WTC11 (cell line): ENCODE measurements around the gene IGFN1. TPM values are rescaled to one million over a fixed set of nuclear protein-coding genes. Genes with fewer than 3 reads are reported as not detected.

ENCODE experiments used
- ATAC-seq: fragments of 200-7000 bp; cut with Tn5 transposase; 2 replicates; pipeline ENCODE4 v1.10.0; 2021; ENCODE audit warnings: mild to moderate bottlenecking, moderate library complexity
- CTCF ChIA-PET: fragments of 300-600 bp; sonication (Branson Sonifier 250); formaldehyde crosslinking; loops from one replicate; lab custom pipeline; 2021; ENCODE audit warnings: antibody characterized with exemption; lab: Charles Lee
- POLR2A ChIA-PET: fragments of 350-600 bp; sonication (Branson Sonifier 250); formaldehyde crosslinking; loops from one replicate; lab custom pipeline; 2021; ENCODE audit warnings: antibody characterized with exemption; lab: Charles Lee
- DNase-seq: peaks from one replicate; pipeline ENCODE4 v3.0.0; 2021; ENCODE audit warnings: low spot score
- H3K27ac Mint-ChIP-seq: 2 replicates; pipeline ENCODE4 v1.8.0; 2021; ENCODE audit warnings: mixed read lengths
- H3K27me3 Mint-ChIP-seq: 2 replicates; pipeline ENCODE4 v1.8.0; 2021; ENCODE audit warnings: low read depth, mild to moderate bottlenecking, moderate library complexity, mixed read lengths
- H3K36me3 Mint-ChIP-seq: 2 replicates; pipeline ENCODE4 v1.8.0; 2021; ENCODE audit warnings: mixed read lengths
- H3K4me1 Mint-ChIP-seq: 2 replicates; pipeline ENCODE4 v1.8.0; 2022; ENCODE audit warnings: mixed read lengths
- H3K4me3 Mint-ChIP-seq: 2 replicates; pipeline ENCODE4 v1.8.0; 2021; ENCODE audit warnings: mild to moderate bottlenecking, moderate library complexity, mixed read lengths
- H3K9me3 Mint-ChIP-seq: 2 replicates; pipeline ENCODE4 v1.8.0; 2021; ENCODE audit warnings: mixed read lengths
- CREB1 ChIP-seq: sonication (generic); formaldehyde crosslinking; IDR thresholded peaks from 2 replicates; pipeline ENCODE4 v1.8.0; 2023; ENCODE audit warnings: mild to moderate bottlenecking, missing genetic modification reagents
- ERG ChIP-seq: fragments of 250-450 bp; sonication (Bioruptor Pico); IDR thresholded peaks from 2 replicates; pipeline ENCODE4 v1.8.0; 2021; ENCODE audit warnings: mild to moderate bottlenecking
- ETV6 ChIP-seq: sonication (generic); formaldehyde crosslinking; IDR thresholded peaks from 2 replicates; pipeline ENCODE4 v1.8.1; 2022; ENCODE audit warnings: mild to moderate bottlenecking, missing genetic modification reagents
- FOXP1 ChIP-seq: sonication (generic); formaldehyde crosslinking; IDR thresholded peaks from 2 replicates; pipeline ENCODE4 v1.8.0; 2022; ENCODE audit warnings: missing genetic modification reagents, mild to moderate bottlenecking, moderate library complexity, borderline replicate concordance
- JUN ChIP-seq: sonication (generic); formaldehyde crosslinking; IDR thresholded peaks from 2 replicates; pipeline ENCODE4 v1.8.0; 2023; ENCODE audit warnings: mild to moderate bottlenecking, missing genetic modification reagents
- MYBL2 ChIP-seq: sonication (generic); formaldehyde crosslinking; IDR thresholded peaks from 2 replicates; pipeline ENCODE4 v1.8.1; 2023; ENCODE audit warnings: mild to moderate bottlenecking, moderate library complexity, missing genetic modification reagents
- NR3C1 ChIP-seq: sonication (generic); formaldehyde crosslinking; conservative IDR thresholded peaks from 2 replicates; pipeline ENCODE4 v1.8.1; 2023; ENCODE audit warnings: low read depth, mild to moderate bottlenecking, missing genetic modification reagents
- OVOL2 ChIP-seq: fragments of 250-450 bp; sonication (Bioruptor Pico); IDR thresholded peaks from 2 replicates; pipeline ENCODE4 v1.9.0; 2021; ENCODE audit warnings: mild to moderate bottlenecking, borderline replicate concordance
- PRRX2 ChIP-seq: fragments of 250-450 bp; sonication (Bioruptor Pico); IDR thresholded peaks from 2 replicates; pipeline ENCODE4 v1.8.0; 2021; ENCODE audit warnings: mild to moderate bottlenecking
- TCF7 ChIP-seq: sonication (generic); formaldehyde crosslinking; IDR thresholded peaks from 2 replicates; pipeline ENCODE4 v1.8.0; 2022; ENCODE audit warnings: mild to moderate bottlenecking, low read depth, missing genetic modification reagents, moderate library complexity
- TEAD4 ChIP-seq: sonication (generic); formaldehyde crosslinking; IDR thresholded peaks from 2 replicates; pipeline ENCODE4 v1.8.0; 2022; ENCODE audit warnings: mild to moderate bottlenecking, missing genetic modification reagents
- ZBTB21 ChIP-seq: sonication (generic); formaldehyde crosslinking; IDR thresholded peaks from 2 replicates; pipeline ENCODE4 v1.8.1; 2023; ENCODE audit warnings: mild to moderate bottlenecking, missing genetic modification reagents, borderline replicate concordance
- ZNF281 ChIP-seq: sonication (generic); formaldehyde crosslinking; IDR thresholded peaks from 2 replicates; pipeline ENCODE4 v1.8.0; 2023; ENCODE audit warnings: mild to moderate bottlenecking, missing genetic modification reagents
- ZNF317 ChIP-seq: sonication (generic); formaldehyde crosslinking; IDR thresholded peaks from 2 replicates; pipeline ENCODE4 v1.8.1; 2023; ENCODE audit warnings: low read depth, mild to moderate bottlenecking, moderate library complexity, missing genetic modification reagents, borderline replicate concordance
- ZNF416 ChIP-seq: fragments of 250-450 bp; sonication (Bioruptor Pico); IDR thresholded peaks from 2 replicates; pipeline ENCODE4 v1.9.0; 2021; ENCODE audit warnings: mild to moderate bottlenecking, inconsistent platforms
- ZNF425 ChIP-seq: fragments of 250-450 bp; sonication (Bioruptor Pico); conservative IDR thresholded peaks from 2 replicates; pipeline ENCODE4 v1.9.0; 2021; ENCODE audit warnings: mild to moderate bottlenecking
- total RNA-seq: library from RNA; stranded (reverse); gene quantifications from 3 replicates; pipeline ENCODE4 v1.2.3, GENCODE V29; 2021
- TF ChIP-seq, protein P1 (sequence below): fragments of 250-450 bp; sonication (Bioruptor Pico); IDR thresholded peaks from 2 replicates; pipeline ENCODE4 v1.9.0; 2021; ENCODE audit warnings: mild to moderate bottlenecking, borderline replicate concordance
- TF ChIP-seq, protein P2 (sequence below): sonication (generic); formaldehyde crosslinking; IDR thresholded peaks from 2 replicates; pipeline ENCODE4 v1.8.0; 2022; ENCODE audit warnings: mild to moderate bottlenecking, missing genetic modification reagents
- TF ChIP-seq, protein P3 (sequence below): sonication (generic); formaldehyde crosslinking; IDR thresholded peaks from 2 replicates; pipeline ENCODE4 v1.8.1; 2022; ENCODE audit warnings: mild to moderate bottlenecking, moderate library complexity, missing genetic modification reagents

Gene IGFN1
- total RNA-seq, 1 experiment from 2014 or later = 0.11 TPM

DNA sequence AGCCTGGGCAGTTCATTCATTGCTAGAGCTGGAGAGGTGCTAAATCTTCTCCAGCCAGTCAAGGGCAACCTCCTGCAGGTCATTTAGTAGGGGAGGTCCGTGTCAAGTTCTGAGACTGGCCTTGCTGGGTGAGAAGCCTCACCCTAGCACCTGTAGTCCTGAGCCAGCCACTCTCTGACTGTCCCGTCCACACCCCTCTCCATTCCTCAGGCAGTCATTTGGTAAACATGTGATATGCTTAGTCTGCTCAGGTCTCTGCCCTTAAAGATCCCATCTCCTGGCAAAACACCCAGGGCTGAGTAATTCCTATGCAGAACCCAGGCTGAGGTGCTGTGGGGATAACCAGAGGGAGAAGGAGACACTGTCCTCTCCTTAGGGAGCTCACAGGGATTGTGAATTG, 13.7 kb upstream of the IGFN1 start (continued):
- TF ChIP-seq, protein P1, sequence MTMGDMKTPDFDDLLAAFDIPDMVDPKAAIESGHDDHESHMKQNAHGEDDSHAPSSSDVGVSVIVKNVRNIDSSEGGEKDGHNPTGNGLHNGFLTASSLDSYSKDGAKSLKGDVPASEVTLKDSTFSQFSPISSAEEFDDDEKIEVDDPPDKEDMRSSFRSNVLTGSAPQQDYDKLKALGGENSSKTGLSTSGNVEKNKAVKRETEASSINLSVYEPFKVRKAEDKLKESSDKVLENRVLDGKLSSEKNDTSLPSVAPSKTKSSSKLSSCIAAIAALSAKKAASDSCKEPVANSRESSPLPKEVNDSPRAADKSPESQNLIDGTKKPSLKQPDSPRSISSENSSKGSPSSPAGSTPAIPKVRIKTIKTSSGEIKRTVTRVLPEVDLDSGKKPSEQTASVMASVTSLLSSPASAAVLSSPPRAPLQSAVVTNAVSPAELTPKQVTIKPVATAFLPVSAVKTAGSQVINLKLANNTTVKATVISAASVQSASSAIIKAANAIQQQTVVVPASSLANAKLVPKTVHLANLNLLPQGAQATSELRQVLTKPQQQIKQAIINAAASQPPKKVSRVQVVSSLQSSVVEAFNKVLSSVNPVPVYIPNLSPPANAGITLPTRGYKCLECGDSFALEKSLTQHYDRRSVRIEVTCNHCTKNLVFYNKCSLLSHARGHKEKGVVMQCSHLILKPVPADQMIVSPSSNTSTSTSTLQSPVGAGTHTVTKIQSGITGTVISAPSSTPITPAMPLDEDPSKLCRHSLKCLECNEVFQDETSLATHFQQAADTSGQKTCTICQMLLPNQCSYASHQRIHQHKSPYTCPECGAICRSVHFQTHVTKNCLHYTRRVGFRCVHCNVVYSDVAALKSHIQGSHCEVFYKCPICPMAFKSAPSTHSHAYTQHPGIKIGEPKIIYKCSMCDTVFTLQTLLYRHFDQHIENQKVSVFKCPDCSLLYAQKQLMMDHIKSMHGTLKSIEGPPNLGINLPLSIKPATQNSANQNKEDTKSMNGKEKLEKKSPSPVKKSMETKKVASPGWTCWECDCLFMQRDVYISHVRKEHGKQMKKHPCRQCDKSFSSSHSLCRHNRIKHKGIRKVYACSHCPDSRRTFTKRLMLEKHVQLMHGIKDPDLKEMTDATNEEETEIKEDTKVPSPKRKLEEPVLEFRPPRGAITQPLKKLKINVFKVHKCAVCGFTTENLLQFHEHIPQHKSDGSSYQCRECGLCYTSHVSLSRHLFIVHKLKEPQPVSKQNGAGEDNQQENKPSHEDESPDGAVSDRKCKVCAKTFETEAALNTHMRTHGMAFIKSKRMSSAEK (CRISPR knock-in tag) = no peak
- TF ChIP-seq ZBTB21 (CRISPR knock-in tag) = no peak
- TF ChIP-seq TCF7 (CRISPR knock-in tag) = no peak

- ChIA-PET CTCF (no interaction called here), POLR2A (no interaction called here)
- TF ChIP-seq TEAD4 (no peak), ZNF425 (CRISPR knock-in tag) (no peak), ZNF281 (CRISPR knock-in tag) (no peak), OVOL2 (no peak), CREB1 (no peak), MYBL2 (CRISPR knock-in tag) (no peak), PRRX2 (CRISPR knock-in tag) (no peak), ETV6 (CRISPR knock-in tag) (no peak)
- TF ChIP-seq, protein P2, sequence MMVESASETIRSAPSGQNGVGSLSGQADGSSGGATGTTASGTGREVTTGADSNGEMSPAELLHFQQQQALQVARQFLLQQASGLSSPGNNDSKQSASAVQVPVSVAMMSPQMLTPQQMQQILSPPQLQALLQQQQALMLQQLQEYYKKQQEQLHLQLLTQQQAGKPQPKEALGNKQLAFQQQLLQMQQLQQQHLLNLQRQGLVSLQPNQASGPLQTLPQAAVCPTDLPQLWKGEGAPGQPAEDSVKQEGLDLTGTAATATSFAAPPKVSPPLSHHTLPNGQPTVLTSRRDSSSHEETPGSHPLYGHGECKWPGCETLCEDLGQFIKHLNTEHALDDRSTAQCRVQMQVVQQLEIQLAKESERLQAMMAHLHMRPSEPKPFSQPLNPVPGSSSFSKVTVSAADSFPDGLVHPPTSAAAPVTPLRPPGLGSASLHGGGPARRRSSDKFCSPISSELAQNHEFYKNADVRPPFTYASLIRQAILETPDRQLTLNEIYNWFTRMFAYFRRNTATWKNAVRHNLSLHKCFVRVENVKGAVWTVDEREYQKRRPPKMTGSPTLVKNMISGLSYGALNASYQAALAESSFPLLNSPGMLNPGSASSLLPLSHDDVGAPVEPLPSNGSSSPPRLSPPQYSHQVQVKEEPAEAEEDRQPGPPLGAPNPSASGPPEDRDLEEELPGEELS (CRISPR knock-in tag) = no peak
- Mint-ChIP-seq H3K36me3 (peaks cover 6% of the 10 kb centered on the region), H3K27me3 (peaks cover 14% of the 10 kb centered on the region), H3K9me3 (peaks cover 15% of the 10 kb centered on the region), H3K27ac (no peak overlapping the region), H3K4me3 (no peak overlapping the region), H3K4me1 (peaks cover 11% of the 10 kb centered on the region)
- ATAC-seq (no peak), DNase-seq (no peak)
These were observed 11.9 kb upstream of the IGFN1 start for GRCh38 chr1:201178718-201179117.

GRCh38 chr1:201180141-201180540, 10.5 kb upstream of the IGFN1 start:
- Mint-ChIP-seq H3K27me3 (peaks cover 14% of the 10 kb centered on the region), H3K36me3 (peaks cover 6% of the 10 kb centered on the region), H3K27ac (no peak overlapping the region), H3K4me1 (peaks cover 13% of the 10 kb centered on the region), H3K9me3 (peaks cover 15% of the 10 kb centered on the region), H3K4me3 (no peak overlapping the region)
- DNase-seq = no peak
- POLR2A ChIA-PET = no interaction called here
- CTCF ChIA-PET = no interaction called here
- ATAC-seq = no peak
- TF ChIP-seq ZNF416 (CRISPR knock-in tag) (no peak), NR3C1 (CRISPR knock-in tag) (no peak), FOXP1 (CRISPR knock-in tag) (no peak), JUN (CRISPR knock-in tag) (no peak), ZNF317 (CRISPR knock-in tag) (no peak), ERG (CRISPR knock-in tag) (no peak)
- TF ChIP-seq, protein P2 (CRISPR knock-in tag) = no peak
- TF ChIP-seq, protein P3, sequence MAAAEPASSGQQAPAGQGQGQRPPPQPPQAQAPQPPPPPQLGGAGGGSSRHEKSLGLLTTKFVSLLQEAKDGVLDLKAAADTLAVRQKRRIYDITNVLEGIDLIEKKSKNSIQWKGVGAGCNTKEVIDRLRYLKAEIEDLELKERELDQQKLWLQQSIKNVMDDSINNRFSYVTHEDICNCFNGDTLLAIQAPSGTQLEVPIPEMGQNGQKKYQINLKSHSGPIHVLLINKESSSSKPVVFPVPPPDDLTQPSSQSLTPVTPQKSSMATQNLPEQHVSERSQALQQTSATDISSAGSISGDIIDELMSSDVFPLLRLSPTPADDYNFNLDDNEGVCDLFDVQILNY (CRISPR knock-in tag) = no peak
